NB4 (cell line): ENCODE data around the gene TEX13C.

Experiments used
- POLR2A ChIP-seq: IDR thresholded peaks from 2 replicates; pipeline ENCODE4 v1.6.1; 2011; ENCODE audit warnings: mild to moderate bottlenecking; ENCODE audit not compliant: insufficient read length; ENCODE audit errors: extremely low read depth
- TF ChIP-seq, protein P1 (sequence below): IDR thresholded peaks from one replicate; pipeline ENCODE4 v1.5.1; 2012; ENCODE audit warnings: low read depth, low read length

DNA sequence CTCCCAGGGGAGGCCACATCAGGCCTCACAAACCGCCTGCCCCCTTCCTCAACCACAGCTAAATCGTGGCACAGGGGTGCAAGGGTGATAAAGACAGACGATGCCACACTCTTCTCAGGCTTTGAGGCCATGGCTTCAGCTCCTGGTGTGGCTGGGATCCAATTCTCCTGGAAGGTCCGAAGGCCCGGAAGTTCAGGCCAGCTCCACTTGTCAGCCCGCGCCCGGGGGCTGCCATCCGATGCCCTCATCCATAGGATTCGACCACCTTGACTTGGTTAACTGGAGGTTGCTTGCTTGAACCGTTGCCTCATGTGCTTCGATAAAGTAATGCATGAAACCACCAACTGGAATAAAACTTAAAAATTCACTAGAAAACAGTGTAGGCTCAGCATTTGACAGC is 8.2 kb downstream of the TEX13C start:
- TF ChIP-seq POLR2A = no peak
- TF ChIP-seq, protein P1, sequence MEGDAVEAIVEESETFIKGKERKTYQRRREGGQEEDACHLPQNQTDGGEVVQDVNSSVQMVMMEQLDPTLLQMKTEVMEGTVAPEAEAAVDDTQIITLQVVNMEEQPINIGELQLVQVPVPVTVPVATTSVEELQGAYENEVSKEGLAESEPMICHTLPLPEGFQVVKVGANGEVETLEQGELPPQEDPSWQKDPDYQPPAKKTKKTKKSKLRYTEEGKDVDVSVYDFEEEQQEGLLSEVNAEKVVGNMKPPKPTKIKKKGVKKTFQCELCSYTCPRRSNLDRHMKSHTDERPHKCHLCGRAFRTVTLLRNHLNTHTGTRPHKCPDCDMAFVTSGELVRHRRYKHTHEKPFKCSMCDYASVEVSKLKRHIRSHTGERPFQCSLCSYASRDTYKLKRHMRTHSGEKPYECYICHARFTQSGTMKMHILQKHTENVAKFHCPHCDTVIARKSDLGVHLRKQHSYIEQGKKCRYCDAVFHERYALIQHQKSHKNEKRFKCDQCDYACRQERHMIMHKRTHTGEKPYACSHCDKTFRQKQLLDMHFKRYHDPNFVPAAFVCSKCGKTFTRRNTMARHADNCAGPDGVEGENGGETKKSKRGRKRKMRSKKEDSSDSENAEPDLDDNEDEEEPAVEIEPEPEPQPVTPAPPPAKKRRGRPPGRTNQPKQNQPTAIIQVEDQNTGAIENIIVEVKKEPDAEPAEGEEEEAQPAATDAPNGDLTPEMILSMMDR = no peak
